HT-29 (cell line): ENCODE results near the gene PDGFD. TPM values are rescaled to one million over a fixed set of nuclear protein-coding genes. Genes with fewer than 3 reads are reported as not detected.

ENCODE experiments used
- DNase-seq: peaks from one replicate; pipeline ENCODE4 v3.0.0-alpha.2; 2015; ENCODE audit warnings: low spot score
- total RNA-seq: library from RNA; depleted of rRNA; stranded (reverse); fragments of >200 nt; shearing (Covaris generic); gene quantifications from 2 replicates; pipeline ENCODE4 v1.2.3, GENCODE V29; 2014

Gene PDGFD
- total RNA-seq, 1 experiment from 2014 or later = not detected

DNA sequence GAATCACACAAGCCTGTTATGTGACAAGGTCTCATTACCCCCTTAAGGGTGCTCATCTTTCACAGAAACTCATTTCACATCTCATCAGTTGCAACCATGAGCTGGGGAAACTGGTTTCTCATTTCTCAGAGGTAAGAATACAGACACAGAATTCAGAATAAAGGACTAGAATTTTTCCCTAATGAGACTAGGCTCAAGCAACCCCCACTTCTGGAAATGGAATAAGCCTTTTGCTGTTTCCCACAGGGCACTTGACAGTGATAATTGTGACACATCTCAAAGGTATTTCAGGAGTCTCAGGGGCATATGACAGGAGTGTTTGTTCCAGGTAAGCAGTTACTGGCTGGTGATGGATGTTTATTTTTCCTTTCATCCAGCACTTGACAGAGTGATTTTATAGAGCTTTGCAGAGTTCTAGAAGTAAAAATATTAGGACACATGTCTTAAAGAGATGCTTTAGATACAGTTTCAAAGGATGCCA lies 240.5 kb downstream of the PDGFD start:
- peak; percentile 8 for DNase-seq

DNA sequence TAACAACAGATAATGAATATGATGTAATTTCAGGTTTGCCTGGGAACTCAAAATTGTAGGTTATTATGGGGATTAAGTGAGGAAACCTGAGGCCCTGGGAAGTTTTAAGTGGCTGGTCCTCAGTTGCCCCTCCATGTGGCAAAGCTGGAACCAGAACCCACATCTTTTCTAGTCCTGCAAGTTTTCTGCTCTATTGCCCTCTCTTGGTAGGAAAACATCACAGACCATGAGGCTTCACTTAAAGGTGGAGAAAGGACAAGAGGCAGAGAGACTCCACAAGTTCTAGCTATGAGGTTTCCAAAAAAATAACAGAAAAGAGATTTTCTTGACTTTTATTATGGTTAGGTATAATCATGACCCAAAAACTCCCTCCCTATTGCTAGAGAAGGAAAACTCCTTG lies 243.0 kb downstream of the PDGFD start:
- DNase-seq = no peak

DNA sequence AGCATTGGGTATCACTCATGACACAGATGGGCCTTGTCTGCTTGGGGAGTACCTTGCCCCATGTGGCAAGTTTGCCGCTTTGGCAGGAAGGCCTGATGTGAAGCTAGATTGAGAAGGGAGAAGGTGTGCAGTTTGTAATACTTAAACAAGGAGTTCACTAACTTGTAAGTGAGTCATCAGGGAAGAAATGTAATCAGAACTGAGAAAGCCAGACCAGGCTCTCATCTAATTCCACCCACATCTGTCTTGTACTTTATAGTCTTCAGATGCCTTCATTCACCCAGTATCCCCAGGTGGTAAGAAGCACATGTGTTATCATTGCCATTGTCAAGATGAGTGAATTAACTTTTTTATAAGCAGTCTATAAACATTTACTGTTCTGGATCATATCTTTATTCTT lies 243.5 kb downstream of the PDGFD start:
- DNase-seq = no peak

DNA sequence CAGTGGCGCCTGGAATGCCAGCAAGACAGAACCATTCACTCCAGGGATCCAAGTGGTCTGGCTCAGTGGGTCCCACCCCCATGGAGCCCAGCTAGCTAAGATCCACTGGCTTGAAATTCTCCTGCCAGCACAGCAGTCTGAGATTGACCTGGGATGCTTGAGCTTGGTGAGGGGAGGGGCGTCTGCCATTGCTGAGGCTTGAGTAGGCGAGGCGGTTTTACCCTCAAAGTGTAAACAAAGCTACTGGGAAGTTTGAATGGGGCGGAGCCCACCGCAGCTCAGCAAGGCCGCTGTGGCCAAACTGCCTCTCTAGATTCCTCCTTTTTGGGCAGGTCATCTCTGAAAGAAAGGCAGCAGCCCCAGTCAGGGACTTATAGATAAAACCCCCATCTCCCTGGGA lies 253.2 kb downstream of the PDGFD start:
- DNase-seq = no peak

DNA sequence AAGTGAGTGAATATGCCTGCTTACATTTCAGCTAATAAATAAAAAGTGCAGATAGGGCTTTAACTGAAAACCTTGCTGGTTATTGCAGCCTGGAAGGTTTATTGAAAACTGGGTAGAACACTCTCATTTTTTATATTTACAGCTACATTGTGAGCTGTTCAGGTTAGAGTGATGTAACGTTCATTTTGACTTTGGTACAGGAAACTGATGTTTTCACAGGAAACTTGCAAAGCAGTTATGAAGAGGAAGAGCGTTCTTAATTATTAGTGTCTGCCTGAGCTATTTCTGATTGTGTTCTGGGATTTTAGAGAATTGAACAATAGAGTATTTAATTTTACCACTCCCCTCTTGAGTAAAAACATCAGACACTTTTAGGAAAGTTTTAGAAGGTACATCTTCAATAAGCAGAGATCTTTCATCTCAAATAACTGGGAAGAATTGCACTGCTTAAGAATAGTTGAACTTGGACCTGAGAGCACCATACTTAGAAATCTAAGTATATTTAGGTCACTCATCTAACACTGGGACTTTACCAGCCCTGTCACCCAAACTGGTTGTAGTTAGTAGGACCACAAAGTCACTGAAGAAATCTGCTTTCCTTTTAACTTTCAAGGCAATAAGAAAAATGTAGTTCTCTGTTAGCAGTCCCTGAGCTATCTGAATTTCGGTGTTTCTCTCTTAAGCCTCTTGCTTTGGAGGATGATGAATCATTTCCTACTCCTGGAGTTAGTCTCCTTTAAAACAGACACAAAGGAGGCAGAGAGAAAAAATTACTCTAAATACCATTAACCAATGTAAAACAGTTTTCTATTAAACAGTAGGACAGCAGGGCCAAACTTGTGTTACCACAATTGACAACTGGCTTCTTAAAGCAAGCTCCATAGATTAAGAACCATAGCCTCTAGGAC lies 256.1 kb downstream of the PDGFD start:
- DNase-seq = no peak

DNA sequence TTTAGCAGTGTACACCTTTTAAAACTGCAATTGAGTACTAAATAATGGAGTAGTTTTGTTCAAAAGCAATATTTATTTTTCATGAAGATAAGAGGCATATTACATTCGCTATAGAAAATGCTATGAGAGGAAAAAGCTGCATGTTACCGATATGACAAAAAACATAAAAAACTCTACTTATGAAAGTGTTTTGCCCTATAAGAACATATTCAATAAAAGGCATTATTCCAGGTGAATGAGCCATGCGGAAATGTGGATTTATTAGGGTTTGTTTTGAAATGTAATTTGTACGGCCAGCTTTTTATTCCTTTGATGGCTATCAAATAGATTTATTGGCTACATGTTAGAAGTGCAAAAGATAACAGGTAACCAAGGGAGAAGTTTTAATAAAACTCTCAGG lies 256.8 kb downstream of the PDGFD start:
- no peak for DNase-seq

DNA sequence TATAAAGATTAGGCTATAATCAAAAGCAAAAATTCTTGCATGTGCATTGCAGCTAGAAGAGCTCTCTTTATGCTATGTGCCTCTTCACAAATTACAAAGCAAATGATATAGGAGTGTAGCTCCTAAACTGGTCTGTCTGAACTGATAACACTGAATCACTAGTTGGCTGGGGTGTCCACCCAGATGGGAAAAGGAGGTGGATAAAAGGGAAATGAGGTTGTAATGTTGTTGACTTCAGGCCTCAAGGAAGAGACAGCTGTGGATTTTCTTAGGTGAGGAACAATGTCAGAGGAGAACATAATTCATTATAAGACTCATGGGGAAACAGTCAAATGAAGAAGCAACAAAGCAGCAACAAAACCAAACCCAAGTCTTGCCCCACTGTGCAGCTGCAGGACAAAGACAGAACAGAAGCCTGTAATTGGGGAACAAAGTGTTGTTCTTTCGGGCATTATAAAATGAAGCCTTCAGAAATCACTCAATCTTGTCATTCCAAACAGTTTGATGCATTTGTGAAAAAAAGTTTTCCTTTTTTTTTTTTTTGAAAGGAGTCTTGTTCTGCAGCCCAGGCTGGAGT lies 257.6 kb downstream of the PDGFD start:
- no peak for DNase-seq

DNA sequence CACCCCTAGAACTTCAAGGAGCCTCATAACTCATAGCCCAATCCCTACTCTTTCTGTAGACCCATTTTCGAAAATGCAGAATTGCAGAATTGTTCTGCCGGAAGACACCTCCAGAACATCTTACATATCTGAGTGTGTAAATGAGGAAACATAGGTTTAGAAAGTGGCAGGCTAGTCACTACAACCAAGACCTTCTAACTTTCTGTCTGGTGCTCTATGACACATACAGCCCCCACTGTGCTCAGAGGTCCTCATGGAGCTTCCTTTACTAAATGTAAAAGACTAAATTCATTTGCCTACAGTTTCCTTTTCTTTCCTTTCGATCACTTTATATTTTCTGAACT lies 259.7 kb downstream of the PDGFD start:
- DNase-seq = no peak

DNA sequence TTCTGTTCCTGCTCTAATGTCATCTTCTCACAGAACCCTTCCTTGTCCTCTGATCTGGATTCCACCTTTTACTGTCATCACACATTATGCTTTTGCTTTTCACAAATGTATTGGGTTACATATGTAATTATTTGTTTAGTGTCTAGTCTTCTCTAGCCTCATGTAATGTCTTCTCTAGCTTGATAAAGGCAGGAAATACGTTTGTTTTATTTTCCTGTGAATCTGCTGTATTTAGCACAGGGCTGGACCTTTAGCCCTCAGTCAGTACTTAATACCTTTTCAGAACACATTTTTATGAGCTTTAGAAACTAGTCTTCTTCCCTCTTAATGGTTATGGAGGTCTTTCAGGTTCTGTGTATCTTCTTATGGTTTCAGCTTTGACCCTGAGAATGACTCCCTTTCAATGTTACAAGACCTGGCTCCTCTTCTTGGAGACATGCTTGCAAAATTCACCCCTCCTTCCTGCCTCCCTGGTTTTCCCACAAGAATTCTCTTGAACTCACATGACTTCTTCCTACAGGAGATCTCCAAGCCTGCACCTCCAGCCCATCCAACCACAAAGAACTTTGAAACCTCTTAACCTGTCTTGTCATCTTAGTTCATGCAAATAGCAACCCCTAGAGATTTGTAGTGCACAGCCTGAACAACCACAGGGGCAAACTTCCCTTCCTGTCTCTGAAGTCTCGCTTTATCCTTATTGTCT lies 260.2 kb downstream of the PDGFD start:
- no peak for DNase-seq

DNA sequence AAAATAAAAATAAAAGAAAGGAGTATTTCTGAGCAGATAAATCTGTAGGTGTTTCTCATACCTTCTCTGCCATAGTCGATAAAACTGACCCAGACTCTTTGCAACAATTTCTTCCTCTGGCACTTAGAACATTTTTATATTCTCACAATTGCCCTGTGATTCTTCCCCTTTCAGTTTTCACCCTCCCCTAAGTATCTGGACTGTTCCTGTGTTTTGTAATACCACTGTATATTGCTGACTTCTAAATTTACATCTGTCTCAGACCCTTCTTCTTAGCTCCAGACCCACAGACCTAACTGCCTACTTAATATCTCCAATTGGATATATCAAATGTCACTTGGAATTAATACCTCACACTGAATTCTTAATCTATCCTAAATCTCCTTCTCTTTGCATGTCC lies 261.0 kb downstream of the PDGFD start:
- no peak for DNase-seq

DNA sequence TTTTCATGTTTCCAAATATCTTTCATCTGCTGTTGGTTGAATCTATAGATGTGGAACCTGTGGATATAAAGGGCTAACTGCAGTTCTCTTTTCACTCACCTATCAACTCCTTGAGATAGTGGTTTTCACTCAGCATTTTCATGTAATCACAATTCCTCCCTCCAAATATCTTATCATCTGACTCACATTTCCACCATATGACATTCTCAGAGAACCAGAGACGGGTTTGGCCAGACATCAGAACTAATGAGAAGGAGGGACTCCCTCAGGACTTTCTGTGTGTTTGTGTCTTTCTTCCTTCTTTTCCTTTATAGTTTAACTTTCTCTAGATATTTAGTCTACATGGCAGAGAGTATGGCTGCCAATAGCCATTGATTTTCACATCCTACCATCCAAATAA lies 262.3 kb downstream of the PDGFD start:
- no peak for DNase-seq

DNA sequence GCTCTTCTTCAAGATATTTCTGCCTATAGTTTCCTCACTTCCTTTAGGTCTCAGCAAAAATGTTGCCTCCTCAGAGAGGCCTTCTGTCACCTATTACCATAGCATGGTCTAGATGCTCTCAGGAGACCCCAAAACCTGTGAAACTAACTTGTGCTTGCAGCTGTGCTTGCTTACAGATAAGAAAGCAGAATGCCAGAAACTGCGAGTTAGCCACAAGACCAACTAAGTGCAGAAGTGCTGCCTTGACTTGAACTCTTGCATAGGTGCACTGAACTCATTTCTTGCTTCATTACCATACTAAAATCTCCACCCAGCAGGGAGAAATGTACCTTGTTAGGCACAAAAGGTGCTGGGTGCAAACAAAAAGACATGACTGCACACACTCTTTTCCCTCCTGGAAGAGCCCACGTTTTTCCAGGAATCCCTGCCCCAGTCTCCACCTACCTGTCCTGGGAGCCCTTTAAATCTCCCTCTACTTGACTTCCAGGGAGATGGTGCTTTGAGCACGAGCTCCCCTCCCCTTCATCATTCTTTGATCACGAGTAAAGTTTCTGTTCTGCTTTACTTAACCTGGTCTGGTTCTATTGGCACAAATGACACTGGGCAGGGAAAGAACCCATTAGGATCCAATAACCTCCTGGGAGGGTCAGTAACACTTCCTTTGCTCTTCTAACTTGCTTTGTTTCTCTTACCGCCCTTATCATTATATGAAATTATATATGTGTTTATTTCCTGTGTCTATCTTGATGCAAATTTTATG lies 265.2 kb downstream of the PDGFD start:
- no peak for DNase-seq

DNA sequence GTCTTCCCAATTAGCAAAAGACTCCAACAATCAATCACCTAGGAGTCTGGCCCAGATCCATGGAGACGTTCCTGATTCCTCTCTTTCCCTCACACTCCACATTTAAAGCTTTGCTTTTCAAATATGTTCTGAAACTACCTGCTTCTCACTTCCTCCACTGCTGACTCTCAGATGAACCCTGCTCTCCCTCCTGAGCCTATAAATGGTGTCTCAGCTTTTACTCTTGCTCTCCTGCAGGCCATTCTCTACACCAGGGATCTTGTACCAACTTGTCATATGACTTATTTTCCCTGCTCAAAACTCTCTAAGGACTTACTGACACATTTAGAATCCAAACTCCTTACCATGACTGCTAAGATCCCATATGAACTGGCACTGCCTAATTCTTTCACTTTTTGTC lies 265.9 kb downstream of the PDGFD start:
- DNase-seq = no peak

DNA sequence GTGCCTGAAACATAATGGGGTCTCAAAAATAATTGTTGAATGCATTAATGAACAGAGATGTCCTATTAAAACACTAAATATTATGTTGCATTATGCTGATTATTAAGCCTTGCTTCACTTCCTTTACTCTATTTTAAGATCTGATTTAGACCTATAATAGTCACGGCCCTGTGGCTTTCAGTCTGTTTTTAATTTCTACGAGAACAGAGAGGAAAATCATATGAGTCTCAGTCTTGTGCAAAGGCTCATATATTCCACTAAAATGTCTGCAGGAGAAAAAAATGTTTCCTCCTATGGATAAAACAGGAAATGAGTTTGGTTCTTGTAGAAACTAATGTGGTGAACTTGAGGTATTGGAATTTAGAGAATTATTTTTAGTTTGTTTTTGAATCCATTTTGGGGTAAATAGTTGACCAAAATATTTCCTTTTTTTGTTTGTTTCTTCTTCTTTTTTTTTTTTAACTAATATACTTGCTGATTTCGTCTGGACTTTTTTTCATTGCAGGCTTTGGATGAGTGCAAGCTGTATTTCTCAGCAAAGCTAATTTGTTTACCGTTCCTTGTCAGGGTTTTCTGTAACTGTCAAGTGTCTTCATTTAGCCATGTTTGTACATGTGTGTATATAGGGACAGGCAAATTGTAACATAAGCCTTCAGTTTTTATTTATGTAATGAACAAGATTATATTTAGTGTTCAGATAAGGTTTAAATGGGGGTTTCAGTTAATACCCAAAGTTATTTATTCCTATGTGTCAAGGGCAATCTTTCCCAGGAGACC lies 266.6 kb downstream of the PDGFD start:
- DNase-seq = no peak

DNA sequence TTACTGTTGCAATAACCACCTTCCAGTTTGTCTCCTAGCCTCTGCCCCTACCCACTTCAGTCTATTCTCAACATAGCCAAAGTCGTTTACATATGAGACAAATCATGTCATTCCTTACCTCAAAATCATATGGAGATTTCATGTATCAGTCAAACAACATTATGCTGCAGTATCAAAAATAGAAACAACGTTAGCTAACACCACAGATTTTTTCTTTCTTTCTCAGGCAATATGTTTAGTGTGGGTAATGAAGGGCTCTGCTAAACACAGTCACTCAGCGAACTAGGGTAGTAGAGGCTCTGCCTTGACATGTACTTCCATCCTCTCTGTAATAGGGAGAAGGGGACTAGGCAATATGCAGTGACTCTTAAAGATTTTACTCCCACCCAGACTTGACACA lies 268.8 kb downstream of the PDGFD start:
- DNase-seq = no peak

DNA sequence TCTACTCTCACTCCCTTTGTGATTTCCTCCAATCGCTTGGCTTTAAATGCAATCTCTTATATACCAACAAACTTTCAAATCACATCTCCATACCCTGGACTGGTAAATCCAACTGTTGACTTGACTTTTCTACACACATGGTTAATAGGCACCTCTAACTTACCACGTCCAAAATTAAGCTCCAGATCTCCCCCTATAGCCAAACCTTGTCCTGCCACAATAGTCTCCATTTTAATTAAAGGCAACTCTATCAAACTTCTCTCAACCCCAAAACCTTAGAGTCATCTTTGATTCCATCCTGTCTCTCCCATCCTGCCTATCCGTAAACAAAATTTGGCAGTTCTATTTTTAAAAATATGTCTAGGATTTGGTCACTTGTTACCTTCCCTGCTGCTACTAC lies 269.3 kb downstream of the PDGFD start:
- no peak for DNase-seq

DNA sequence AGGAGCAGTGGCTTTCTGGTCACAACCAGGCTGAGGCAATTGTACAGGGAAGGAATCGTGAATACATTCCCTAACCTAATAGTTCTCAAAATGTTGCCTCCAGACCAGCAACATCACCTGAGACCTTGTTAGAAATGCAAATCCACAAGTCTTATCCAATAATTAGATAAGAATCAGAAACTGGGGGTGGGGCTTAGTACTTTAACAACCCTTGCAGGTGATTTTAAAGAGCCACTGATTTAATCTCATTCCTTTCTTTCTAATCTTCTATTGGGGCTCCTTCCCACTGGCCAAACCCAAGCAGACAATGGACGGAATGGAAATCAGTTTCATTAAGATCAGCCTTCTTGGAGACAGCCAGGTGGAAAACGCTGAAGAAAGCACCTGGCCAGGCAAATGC lies 269.9 kb downstream of the PDGFD start:
- DNase-seq = no peak

DNA sequence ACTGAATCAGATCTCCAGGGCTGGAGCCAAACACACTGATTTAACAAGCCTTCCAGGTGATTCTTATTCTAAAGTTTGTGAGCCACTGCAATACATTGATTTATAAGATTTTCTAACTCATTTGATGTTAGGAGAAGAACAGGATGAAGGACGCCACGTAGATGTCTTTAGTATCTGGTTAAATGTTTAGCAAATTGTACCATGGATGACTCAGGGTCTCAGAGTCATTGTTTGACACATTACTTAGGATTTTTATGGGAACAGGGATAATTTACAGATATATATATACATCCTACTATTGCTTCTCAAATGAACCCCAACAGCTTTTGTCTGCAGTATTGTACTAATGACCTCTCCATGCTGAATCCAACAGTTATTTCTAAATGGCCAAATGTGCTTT lies 270.6 kb downstream of the PDGFD start:
- no peak for DNase-seq

DNA sequence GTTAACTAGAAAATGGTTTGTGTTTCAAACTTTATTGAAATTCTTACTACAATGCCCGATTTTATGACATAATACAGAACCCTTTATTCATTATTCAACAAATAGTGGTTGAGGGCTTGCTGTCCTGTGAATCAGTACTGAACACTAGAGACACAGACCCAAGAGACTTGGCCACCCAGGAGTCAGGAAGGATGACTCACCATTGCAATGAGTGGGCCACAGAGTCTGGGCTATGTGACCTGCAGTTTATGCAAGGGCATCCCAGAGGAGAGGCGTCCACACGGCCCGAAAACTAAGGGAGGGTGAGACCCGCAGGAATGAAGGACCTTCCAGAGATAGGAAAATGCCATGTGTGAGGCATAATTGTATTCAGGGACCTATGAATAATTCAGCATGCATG lies 271.3 kb downstream of the PDGFD start:
- DNase-seq = no peak

DNA sequence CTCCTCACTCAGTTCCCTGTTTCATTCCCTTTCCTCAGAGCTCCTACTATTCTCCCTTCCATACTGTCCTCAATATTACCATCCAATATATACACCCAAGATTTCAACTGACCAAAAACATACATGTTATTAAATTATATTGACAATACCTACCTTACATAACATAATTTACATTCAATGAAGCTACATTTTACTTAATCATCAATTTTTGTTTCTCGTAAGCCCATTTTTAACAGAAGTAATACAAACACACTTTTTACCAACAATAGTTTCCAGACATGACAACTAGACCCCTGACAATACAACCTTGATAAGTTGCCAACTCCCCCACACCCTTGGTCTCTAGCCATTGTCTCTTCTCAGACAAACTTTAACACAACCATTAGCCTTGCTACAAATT lies 273.3 kb downstream of the PDGFD start:
- no peak for DNase-seq

DNA sequence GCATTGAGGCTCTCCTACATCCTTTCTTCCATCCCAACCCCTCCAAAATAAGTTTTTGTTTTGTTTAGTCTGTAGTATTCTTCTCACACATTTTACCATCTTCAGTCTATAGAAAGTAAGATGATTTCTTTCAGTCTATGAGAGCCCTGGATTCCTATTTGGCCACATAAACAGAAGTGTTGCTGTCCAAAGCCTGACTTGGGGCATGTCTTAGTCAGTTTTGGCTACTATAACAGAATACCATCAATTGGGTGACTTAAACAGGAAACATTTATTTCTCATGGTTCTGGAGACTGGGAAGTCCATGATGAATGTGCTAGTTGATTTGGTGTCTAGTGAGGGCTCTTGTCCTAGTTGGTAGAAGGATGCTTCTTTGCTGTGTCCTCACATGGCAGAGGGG lies 274.3 kb downstream of the PDGFD start:
- DNase-seq = no peak
